Nucleus accumbens (tissue), 56 donors: ENCODE results near the gene PRAME.
"Not testable (repeated sequence)": the region's sequence is repeated elsewhere in the genome, so short reads cannot be mapped to it uniquely, and the experiment has no call there.

ENCODE experiments used
- DNase-seq, 56 donors: peaks; one replicate each; lab custom pipeline; 2025; lab: John Stamatoyannopoulos, UW

PRAME gene, protein sequence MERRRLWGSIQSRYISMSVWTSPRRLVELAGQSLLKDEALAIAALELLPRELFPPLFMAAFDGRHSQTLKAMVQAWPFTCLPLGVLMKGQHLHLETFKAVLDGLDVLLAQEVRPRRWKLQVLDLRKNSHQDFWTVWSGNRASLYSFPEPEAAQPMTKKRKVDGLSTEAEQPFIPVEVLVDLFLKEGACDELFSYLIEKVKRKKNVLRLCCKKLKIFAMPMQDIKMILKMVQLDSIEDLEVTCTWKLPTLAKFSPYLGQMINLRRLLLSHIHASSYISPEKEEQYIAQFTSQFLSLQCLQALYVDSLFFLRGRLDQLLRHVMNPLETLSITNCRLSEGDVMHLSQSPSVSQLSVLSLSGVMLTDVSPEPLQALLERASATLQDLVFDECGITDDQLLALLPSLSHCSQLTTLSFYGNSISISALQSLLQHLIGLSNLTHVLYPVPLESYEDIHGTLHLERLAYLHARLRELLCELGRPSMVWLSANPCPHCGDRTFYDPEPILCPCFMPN

DNA sequence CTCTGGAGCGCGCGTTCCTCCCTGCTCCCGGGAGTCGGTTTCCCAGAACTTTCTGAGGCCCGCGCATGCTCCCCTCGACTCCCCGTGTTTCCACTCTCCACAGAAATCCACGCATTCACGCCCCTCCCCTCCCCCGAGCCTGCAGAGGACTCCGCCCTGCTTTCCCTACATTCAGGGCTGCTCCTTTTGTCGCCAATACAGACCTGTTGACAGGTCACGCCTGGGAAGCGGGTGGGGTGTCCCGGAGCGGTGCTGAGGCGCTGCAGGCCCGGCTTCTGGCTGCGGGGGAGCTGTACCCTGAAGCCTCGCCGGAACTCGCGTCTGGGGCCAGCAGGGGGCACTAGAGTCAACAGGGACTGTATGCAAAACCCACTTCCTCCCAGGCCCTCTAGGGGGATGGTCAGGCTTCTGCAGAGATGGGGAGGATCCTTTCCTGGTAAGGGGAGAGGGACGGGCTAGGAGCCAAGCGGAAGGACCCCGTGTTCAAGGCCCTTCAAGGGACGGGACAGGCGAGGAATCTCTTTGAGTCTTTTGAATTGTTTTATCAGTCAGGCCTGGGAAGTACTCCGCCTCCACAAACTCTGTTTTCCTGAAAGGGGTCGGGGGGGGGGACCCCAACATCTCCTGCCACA is at the start of gene PRAME:
Gene PRAME, minus strand, starts transcription at position 294 of the 632 bp plus-strand sequence. CDS start 2,433 bp downstream, outside the sequence.
- DNase-seq: peak in 7 of 56 donors; percentile 0 to 39 (median 2)

DNA sequence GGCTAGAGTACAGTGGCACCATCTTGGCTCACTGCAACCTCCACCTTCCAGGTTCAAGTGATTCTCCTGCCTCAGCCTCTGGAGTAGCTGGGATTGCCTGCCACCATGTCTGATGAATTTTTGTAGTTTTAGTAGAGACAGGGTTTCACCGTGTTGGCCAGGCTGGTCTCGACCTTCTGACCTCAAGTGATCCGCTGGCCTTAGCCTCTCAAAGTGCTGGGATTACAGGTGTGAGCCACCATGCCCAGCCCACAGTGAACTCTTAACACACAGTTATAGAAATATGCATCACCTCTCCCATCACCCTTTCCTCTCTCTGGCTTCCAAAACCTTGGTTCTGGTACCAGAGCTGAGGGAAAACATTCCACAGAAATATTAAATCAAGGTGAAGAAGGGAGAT is 49.0 kb upstream of the PRAME start:
- not testable (repeated sequence) for DNase-seq

DNA sequence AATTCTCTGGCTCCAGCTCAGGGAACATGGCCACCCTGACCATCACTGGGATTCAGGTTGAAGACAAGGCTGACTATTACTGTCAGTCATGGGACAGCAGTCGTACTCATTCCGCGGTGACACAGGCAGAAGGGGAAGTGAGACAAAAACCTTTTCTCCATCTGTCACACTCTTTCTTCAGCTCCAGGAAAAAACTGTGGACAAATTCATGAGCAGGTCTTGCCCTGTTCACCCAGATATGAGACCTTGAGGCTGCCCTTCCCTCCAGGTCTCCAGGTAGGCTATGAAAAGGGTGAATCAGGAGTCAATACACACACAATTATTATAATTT is 46.0 kb upstream of the PRAME start:
- no peak for DNase-seq

DNA sequence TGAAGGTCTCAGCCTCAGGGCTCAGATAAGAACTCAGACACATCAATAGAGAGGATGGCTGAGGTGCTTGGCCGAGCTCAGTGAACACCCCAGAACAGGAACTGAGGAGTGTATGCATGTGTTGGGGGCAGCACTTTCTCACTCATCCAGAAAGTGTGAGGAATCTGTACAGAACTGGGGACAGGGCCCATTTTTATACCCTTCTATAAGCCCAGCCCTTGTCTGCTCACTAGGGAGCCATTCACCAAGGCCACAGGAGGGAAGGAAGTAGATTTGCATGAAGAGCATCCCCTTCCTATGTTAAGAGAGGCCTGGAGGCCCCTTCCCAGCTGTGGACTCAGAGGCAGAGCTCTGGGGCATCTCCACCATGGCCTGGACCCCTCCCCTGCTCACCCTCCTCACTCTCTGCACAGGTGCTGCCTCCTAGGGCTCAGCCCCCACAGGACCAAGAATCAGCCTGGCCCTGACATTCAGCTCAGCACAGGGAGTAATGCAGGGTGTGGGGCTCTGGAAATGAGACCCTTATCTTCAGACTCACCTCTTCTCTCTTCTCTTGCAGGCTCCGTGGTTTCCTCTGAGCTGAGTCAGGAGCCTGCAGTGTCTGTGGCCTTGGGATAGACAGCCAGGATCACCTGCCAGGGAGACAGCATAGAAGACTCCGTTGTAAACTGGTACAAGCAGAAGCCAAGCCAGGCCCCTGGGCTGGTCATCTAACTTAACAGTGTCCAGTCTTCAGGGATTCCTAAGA is 45.4 kb upstream of the PRAME start:
- DNase-seq: no peak

DNA sequence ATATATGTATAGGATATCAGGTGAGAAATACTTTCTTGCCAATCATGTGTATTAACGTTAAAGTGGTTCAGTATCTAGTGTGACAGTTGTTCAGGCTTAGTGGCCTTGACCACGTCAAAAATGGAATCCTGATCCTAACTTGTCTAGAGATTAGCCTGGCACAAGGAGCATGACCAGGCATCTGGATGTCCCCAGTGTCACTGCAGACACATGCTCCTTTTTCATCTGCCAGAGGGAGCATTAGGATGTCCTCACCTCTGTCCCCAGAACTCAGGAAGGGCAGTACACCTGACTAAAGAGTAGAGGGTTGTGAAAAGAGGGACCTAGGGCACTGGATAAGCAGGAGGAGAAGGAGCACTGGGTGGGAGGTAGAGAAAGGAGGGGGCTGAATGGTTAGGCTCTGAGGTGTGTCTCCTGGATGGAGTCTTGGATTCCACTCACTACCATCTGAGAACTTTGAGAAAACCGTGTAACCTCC is 44.4 kb upstream of the PRAME start:
- no peak for DNase-seq

DNA sequence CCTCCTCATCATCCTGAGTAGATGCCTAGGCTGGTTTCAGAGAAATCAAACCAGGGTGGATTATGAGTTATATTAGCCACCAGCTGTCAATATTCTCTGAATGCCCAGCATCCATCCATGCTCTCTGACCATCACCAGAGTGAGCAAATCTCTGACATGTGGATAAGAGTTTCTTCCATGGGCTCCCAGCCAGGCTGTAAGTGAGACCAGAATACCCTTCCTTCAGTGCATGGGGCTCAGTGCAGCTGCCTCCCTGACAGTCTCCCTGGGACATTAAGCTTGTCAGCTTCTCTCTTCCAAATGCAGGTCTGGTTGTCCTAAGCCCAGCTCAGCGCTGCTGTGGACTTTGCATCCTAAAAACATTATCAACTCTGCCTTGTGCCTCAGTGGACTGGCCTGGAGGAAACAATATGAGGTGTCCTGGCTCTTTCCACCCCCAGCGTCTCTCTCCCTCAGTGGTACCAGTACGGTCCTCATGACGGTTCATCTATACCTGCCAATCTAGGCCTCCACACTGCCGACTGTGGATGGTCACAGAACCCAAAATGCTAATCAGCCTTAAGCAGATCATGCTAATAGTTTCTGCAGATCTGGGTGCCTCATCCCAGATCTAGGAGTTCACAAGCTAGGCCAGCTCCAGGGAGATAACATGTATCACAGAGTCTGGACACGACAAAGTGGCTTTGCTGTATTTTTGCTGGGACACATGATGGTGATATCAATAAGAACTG is 41.6 kb upstream of the PRAME start:
- no peak for DNase-seq

DNA sequence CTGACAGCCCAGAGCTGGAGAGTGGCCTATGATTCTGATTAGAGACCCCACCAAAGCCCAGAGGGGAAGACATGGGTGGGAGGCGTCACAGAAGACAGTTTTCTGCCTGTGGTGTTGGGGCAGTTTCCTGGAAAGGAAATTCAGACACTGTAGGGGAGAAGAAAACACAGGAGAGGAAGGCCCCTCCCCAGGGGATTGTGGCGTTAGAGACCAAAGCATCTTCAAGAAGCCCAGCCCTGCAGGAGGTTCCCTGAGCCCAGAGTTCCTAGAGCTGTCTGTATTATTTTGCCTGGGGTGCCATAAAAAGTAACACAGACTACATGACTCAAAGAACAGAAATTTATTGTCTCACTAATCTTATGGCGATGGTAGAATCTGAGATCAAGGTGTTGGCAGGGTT is 40.2 kb upstream of the PRAME start:
- no peak for DNase-seq

DNA sequence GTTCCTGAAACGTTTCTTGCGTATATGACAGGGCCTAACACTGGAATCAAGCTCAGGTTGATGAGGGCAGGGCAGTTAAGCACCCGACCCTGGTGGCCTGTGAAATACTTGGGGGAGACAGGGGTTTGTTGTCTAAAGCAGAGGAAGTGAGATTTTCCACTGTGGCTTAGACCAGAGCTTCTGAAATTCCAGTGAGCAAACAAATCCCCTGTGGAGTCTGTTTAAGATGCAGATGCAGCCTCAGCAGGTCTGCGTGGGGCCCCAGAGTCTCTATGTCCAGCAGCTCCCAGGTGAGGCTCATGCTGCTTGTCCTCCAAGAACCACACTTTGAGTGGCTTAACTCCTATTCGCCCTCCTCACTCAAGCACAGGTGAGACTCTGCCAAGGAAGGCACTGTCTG is 39.1 kb upstream of the PRAME start:
- no peak for DNase-seq

DNA sequence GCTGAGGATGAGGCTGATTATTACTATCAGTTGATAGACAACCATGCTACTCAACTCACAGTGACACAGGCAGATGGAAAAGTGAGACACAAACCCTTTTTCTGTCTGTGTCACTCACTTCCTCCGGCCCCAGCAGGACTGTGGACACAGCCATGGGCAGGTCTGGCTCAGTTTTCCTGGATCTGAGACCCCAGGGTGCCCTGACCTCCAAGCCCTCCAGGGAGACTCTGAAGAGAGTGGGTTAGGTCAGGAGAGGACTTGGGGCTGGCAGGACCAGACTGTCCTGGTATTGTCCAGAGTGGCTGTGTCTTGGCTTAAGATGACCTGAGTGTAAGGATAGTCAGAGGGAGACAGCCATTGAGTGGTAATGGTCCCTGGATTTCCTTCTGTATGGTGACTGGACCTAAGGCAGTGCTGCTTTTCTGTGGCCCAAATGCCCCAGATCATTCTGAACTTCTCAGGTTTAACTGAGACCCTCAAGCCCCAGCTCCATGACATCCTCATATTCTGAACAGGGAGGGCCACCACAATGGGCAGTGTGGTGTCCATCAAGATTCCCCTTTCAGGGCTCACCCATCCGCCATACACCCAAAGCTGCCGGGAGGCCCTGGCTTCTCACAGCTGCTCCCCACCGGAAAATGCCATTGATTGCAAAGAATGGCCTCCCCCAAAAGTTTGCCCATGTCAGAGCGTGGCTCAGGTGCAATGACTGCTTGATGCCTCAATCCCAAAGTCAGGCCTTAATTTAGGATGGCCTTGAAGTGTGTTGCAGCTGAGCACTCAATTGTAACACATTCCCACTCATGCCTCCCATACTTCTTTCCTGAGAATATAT is 36.2 kb upstream of the PRAME start:
- no peak for DNase-seq

DNA sequence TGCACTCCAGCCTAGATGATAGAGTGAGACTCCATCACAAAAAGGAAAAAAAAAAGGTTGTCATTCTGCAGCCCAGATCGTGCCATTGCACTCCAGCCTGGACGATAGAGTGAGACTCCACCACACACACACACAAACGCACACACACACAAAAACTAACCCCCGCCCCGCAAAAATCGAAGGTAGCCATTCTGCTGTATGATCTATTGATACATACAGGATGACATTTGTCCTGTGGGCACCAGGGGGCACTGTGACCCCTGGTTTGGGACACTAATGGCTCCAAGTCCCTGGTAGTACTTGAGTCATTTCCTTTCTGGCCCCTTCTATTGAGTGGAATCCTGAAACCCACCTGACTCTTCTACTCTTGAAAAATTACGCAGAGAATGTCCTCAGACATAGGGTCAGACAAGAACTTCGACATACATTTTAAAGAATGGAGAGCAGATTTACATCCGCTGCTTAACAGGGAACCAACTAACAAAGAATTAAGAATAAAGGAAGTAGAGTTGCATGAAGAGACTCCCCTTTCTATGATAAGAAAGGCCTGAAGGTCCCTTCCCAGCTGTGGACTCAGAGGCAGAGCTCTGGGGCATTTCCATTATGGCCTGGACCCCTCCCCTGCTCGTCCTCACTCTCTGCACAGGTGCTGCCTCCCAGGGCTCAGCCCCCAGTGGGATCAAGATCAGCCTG is 35.0 kb upstream of the PRAME start:
- peak in 11 of 56 donors; percentile 1 to 44 (median 12) for DNase-seq

DNA sequence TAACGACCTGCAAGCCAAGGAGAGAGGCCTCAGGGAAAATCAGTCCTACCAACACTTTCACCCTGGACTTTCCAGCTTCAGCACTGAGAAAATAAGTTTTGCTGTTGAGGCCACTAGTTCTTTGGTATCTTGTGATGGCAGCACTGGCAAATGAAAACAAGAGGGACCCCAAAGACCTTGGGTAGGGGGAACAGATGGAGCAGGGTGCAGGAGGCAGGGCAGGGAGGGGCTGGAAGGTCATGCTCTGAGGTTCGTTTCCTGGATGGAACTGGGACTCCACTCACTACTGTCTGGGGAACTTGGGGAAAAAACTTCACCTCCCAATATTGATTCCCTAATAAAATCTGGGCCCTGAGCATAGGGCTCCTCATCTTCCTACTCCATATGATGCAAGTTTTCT is 34.2 kb upstream of the PRAME start:
- DNase-seq: no peak

DNA sequence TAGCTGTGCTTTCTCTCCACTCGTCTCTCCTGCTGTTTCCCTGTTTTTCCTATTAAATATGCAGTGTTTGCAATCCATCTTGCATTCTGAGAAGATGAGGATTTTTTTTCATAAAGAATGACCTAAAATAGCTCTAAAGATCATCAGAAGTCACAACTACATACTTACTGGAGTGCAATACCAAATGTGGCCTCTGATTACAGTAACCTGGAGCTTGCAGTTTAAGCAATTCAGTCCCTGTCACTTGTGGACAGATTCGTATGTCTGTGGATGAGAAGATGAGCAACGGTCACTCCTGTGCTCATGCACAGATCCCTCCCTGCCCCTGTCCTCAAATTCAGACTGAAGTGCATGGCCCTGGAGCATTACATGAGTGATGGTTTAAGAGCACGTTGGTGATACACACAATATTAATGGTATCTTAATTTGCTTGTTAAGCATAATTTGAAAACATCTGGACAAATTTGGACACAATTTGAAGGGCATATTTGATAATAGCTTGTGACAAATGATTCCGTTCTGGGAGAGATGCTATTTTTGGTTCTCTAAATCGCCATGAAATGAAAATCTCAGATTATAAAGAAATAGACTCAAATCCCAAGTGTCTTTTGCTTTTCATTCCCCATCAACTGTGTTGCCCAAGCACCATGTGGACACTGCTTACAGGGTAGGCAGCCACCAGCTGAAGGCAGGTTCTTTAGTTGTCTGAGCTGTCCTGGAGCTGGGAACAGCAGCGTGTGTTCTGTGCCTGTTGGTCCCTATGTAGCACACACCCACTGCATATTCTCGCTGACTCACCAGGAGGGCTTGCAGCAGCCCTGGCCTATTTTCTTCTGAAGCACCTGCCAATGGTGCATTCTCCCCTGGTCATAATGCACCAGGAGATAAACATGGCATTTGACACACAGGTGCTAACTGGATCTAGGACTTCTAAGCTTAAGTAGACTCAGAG is 32.6 kb upstream of the PRAME start:
- no peak for DNase-seq

DNA sequence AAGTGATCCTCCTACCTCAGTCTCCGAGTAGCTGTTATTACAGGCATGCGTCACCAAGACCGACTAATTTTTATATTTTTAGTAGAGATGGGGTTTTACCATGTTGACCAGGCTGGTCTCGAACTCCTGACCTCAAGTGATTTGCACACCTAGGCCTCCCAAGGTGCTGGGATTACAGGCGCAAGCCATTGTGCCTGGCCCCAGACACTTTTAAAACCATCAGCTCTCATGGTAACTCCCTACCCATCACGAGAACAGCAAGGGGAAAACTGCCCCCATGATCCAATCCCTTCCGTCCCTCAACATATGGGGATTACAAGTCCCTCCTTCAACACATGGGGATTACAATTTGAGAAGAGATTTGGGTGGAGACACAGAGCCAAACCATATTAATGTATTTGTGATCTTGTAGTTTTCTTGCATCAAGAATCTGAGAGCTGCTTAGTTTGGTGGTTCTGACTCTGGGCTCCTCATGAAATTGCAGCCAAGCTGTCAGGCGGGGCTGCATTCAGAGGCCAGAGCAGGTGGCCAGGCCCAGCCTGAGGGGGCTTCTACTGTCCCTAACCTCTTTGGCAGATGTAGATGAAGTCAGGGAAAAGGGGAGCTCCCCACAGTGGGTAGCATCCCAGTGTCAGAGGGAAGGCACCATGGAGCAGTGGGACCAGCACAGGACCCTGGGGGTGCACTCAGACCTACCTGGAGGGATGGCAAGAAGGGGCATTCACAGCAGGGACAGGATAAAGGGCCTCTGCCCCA is 31.2 kb upstream of the PRAME start:
- DNase-seq: no peak

DNA sequence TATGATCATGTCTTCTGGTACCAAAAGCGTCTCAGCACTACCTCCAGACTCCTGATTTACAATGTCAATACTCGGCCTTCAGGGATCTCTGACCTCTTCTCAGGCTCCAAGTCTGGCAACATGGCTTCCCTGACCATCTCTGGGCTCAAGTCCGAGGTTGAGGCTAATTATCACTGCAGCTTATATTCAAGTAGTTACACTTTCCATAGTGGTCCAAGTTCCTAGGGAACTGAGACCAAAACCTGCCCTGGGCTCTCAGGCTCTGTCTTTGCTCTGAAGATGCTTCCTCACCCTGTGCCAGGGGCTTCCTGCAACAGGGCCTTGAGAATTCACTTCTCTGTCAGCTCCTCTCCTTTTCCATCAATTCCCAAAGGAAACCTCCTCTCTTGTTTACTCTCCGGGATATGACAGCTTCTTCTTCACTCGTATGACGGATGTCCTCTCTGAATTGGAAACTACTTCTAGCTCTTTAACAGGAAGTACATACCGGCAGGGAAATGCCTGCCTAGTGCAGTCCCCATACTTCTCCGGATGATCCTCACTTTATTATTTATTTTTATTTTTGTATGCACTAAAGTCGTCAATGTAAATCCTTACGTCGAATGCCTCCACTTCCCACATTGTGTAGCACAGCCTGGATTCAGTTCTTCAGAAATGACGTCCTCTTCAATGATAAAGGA is 29.6 kb upstream of the PRAME start:
- no peak for DNase-seq

DNA sequence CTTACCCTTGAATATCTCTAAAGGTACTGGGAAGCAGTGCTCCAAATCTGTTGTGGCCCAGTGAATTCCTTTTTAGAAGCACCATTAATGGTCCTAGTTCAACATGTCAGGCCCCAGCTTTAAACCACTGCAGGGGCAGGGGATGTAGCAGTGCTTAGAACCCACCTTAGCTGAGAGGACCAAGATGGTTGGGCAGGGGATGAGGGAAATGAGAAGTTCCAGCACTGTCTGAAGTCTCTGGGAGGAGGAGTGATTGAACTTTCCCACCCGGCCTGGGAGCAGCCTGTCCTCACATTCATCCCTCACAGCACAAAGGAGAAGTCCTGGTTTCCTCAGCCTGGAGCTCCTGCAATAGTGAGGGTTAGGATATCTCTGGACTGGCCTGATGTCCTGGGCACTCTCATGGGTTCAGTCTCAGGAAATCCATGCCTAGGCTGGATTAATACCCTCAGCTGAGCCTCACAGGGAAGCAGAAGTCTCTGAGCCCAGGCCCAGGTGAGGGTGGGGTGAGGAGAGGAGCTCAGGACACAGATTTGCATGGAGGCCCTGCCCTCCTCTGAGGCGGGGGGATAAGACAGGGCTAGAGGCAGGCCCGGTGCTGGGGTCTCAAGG is 28.6 kb upstream of the PRAME start:
- DNase-seq: no peak

DNA sequence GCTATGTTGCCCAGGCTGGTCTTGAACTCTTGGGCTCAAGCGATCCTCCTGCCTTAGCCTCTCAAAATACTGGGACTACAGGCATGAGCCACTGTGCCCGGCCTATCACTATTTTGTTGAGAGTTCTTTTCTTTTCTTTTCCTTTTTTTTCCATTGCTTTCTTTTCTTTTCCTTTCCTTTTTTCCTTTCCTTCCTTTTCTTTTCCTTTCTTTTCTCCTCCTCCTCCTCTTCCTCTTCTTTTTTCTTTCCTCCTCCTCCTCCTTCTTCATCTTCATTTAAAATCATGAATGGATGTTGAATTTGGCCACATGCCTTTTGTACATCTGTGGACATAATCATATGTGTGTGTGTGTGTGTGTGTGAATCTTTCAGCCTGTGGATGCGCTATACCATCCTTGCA is 25.7 kb upstream of the PRAME start:
- no peak for DNase-seq
